DMS114 treated with DMSO at 0.1 percent for 48 hours (cell line): ENCODE data around the gene SV2B.
"Not testable (repeated sequence)": the region's sequence is repeated elsewhere in the genome, so short reads cannot be mapped to it uniquely, and the experiment has no call there.

Experiments used
- DNase-seq: peaks from one replicate; lab custom pipeline; 2025; ENCODE audit not compliant: unreplicated experiment; lab: John Stamatoyannopoulos, UW

Gene SV2B

GRCh38 chr15:91304210-91304609 is 204.2 kb downstream of the SV2B start:
- no peak for DNase-seq

- no peak for DNase-seq
Measured at GRCh38 chr15:91304786-91305185, 204.7 kb downstream of the SV2B start.

- DNase-seq: no peak
Measured at GRCh38 chr15:91306144-91306543, 206.1 kb downstream of the SV2B start.

- DNase-seq: no peak
Measured at GRCh38 chr15:91307601-91308000, 207.5 kb downstream of the SV2B start.

- no peak for DNase-seq
Measured at GRCh38 chr15:91308199-91308598, 208.1 kb downstream of the SV2B start.

- no peak for DNase-seq
Measured at GRCh38 chr15:91308855-91309254, 208.8 kb downstream of the SV2B start.

GRCh38 chr15:91311986-91312385 is 211.9 kb downstream of the SV2B start:
- DNase-seq: no peak

GRCh38 chr15:91316126-91316525 is 216.1 kb downstream of the SV2B start:
- no peak for DNase-seq

GRCh38 chr15:91318516-91318915 is 218.5 kb downstream of the SV2B start:
- DNase-seq: no peak

GRCh38 chr15:91318931-91319330 is 218.9 kb downstream of the SV2B start:
- DNase-seq: no peak

- DNase-seq: no peak
Measured at GRCh38 chr15:91319371-91320059, 219.5 kb downstream of the SV2B start.

GRCh38 chr15:91320101-91320500 is 220.0 kb downstream of the SV2B start:
- DNase-seq: no peak

GRCh38 chr15:91329914-91330313 is 229.9 kb downstream of the SV2B start:
- no peak for DNase-seq

- no peak for DNase-seq
Measured at GRCh38 chr15:91331581-91331980, 231.5 kb downstream of the SV2B start.

- DNase-seq: no peak
Measured at GRCh38 chr15:91335702-91336101, 235.6 kb downstream of the SV2B start.

GRCh38 chr15:91336687-91337086 is 236.6 kb downstream of the SV2B start:
- no peak for DNase-seq

- no peak for DNase-seq
Measured at GRCh38 chr15:91338766-91339165, 238.7 kb downstream of the SV2B start.

GRCh38 chr15:91342097-91342496 is 242.0 kb downstream of the SV2B start:
- DNase-seq: no peak

- not testable (repeated sequence) for DNase-seq
Measured at GRCh38 chr15:91344912-91345311, 244.9 kb downstream of the SV2B start.

- DNase-seq: no peak
Measured at GRCh38 chr15:91345736-91346135, 245.7 kb downstream of the SV2B start.

- no peak for DNase-seq
Measured at GRCh38 chr15:91346259-91346658, 246.2 kb downstream of the SV2B start.

- DNase-seq: no peak
Measured at GRCh38 chr15:91348752-91349500, 248.9 kb downstream of the SV2B start.
